GM21447 (cell line): ENCODE results near the gene NFIA.

ENCODE experiments used
- ATAC-seq: cut with Tn5 transposase; IDR thresholded peaks from one replicate; pipeline ENCODE4 v1.9.1; 2021; ENCODE audit not compliant: unreplicated experiment

The NFIA gene

GRCh38 chr1:61208172-61208571, 125.8 kb downstream of the NFIA start:
- ATAC-seq, result no peak

GRCh38 chr1:61208831-61209230, 126.5 kb downstream of the NFIA start:
- no peak for ATAC-seq

GRCh38 chr1:61210435-61211154, 128.2 kb downstream of the NFIA start:
- no peak for ATAC-seq

- no peak for ATAC-seq
Observed at GRCh38 chr1:61213245-61214011, 131.1 kb downstream of the NFIA start.

GRCh38 chr1:61215119-61215518, 132.8 kb downstream of the NFIA start:
- ATAC-seq, result no peak

- no peak for ATAC-seq
Observed at GRCh38 chr1:61215676-61216289, 133.4 kb downstream of the NFIA start.

- ATAC-seq, result no peak
Observed at GRCh38 chr1:61220536-61220935, 138.2 kb downstream of the NFIA start.

- ATAC-seq, result no peak
Observed at GRCh38 chr1:61221642-61222041, 139.3 kb downstream of the NFIA start.

GRCh38 chr1:61222240-61222639, 139.9 kb downstream of the NFIA start:
- no peak for ATAC-seq

GRCh38 chr1:61223140-61223539, 140.8 kb downstream of the NFIA start:
- ATAC-seq, result no peak

- ATAC-seq, result no peak
Observed at GRCh38 chr1:61224609-61225008, 142.2 kb downstream of the NFIA start.

- ATAC-seq, result no peak
Observed at GRCh38 chr1:61225478-61225877, 143.1 kb downstream of the NFIA start.

GRCh38 chr1:61226791-61227567, 144.6 kb downstream of the NFIA start:
- ATAC-seq, result no peak

- ATAC-seq, result no peak
Observed at GRCh38 chr1:61227857-61228550, 145.6 kb downstream of the NFIA start.

GRCh38 chr1:61230523-61230922, 148.2 kb downstream of the NFIA start:
- ATAC-seq, result no peak

GRCh38 chr1:61231795-61232194, 149.4 kb downstream of the NFIA start:
- ATAC-seq, result no peak

GRCh38 chr1:61233121-61233660, 150.8 kb downstream of the NFIA start:
- ATAC-seq, result no peak

- ATAC-seq, result no peak
Observed at GRCh38 chr1:61234587-61234919, 152.2 kb downstream of the NFIA start.

GRCh38 chr1:61237147-61237546, 154.8 kb downstream of the NFIA start:
- no peak for ATAC-seq

- no peak for ATAC-seq
Observed at GRCh38 chr1:61237659-61238358, 155.4 kb downstream of the NFIA start.
